HG03039 (cell line): ENCODE results near the gene PIP4K2C.
"Not testable (repeated sequence)": the region's sequence is repeated elsewhere in the genome, so short reads cannot be mapped to it uniquely, and the experiment has no call there.

Source experiments
- ATAC-seq: cut with Tn5 transposase; IDR thresholded peaks from one replicate; pipeline ENCODE4 v1.9.1; 2021; ENCODE audit warnings: mild to moderate bottlenecking, moderate library complexity; ENCODE audit not compliant: unreplicated experiment

Gene PIP4K2C

GRCh38 chr12:57558864-57559263 lies 32.1 kb upstream of the PIP4K2C start:
- ATAC-seq, result no peak

DNA sequence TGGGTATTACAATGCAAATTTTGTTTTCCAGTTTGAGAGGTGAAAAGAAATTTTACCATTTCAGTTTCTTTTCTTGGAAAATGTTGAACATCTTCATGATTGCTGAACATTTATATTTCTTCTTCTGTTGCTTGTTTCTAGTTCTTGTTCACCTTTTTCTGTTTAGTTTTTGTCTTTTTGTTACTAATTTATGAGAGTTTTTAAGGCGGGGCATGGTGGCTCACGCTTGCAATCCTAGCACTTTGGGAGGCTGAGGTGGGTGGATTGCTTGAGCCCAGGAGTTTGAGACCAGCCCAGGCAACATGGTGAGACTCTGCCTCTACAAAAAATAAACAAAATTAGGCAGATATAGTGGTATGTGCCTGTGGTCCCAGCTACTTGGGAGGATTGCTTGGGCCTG lies 30.5 kb upstream of the PIP4K2C start:
- no peak for ATAC-seq

GRCh38 chr12:57561117-57561516 lies 29.9 kb upstream of the PIP4K2C start:
- ATAC-seq, result not testable (repeated sequence)

DNA sequence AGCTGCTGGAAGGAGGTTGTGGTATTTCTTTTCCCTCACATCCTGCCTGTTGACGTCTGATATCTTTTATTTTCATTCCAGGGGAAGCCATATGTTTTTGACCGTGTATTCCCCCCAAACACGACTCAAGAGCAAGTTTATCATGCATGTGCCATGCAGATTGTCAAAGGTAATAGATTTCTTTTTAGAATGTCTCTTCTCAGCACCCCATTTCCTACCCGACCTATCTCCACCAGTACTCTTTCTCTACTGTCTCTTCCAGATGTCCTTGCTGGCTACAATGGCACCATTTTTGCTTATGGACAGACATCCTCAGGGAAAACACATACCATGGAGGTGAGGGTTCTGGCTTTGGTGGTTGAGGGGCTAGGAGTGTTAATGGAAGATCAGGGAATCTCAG lies 27.6 kb upstream of the PIP4K2C start:
- no peak for ATAC-seq

DNA sequence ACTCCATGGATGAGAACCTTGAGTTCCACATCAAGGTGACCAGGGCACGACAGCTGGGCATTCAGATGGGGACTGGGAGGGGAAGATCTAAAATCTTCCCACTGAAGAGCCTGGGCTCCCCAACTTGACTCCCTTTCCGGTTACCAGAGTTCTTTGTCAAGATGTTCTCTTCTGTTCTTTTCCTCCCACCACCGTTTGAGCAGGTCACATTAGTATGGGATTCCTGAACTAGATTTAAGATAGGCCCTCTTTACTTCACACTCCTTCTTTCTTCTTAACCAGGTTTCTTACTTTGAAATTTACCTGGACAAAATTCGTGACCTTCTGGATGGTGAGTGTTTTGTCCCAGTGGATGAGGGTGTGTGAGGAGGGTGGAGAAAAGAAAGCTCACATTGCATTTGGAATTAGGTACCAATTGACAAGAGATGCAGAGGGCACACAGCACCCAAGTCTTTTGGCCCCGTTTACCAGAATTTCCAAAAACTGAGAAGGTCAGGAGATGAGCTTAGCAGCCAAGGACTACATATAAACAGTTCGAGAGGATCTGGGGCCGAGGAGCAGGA lies 26.7 kb upstream of the PIP4K2C start:
- ATAC-seq, result no peak

- no peak for ATAC-seq
Observed at GRCh38 chr12:57568838-57569237, 22.2 kb upstream of the PIP4K2C start.

GRCh38 chr12:57569858-57570257 lies 21.1 kb upstream of the PIP4K2C start:
- ATAC-seq, result no peak

DNA sequence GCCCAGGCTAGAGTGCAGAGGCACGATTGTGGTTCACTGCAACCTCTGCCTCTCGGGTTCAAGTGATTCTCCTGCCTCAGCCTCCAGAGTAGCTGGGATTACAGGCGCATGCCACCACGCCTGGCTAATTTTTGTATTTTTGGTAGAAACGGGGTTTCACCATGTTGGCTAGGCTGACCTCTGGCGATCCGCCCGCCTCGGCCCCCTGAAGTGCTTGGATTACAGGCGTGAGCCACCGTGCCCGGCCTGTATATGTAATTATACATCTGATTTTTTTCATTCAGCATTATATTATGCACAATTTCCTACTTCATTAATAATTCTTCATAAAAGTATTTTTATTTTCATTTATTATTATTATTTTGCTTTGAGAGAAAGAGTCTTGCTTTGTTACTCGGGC lies 20.6 kb upstream of the PIP4K2C start:
- not testable (repeated sequence) for ATAC-seq

DNA sequence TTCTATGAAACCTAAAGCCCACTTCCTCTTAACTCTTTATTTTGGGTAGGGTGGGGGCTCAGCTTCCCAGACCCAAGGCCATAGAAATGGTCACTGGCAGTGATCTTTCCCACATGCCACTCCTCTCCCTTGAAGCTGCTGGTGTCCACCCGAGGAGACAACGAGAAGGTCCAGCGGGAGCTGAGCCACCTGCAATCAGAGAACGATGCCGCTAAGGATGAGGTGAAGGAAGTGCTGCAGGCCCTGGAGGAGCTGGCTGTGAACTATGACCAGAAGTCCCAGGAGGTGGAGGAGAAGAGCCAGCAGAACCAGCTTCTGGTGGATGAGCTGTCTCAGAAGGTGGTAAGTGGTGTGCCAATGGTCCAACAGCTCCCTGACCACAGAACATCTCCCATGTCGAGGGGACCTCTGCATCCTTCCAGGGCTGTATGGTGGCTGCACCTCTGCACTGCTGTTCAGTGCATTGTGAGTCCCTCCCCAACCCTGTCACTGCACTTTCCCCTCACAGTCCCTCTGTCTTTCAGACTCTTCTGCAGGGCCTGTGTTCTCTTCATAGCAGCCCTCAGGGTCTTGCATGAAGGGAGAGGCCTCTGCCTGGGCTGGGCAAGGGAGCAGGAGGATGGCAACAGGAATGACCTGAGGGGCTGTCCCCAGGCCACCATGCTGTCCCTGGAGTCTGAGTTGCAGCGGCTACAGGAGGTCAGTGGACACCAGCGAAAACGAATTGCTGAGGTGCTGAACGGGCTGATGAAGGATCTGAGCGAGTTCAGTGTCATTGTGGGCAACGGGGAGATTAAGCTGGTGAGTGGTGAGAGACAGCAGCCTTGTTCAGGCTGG lies 18.8 kb upstream of the PIP4K2C start:
- ATAC-seq, result no peak

GRCh38 chr12:57574795-57575194 lies 16.2 kb upstream of the PIP4K2C start:
- ATAC-seq, result no peak

GRCh38 chr12:57575771-57576612 lies 15.0 kb upstream of the PIP4K2C start:
- ATAC-seq, result no peak

GRCh38 chr12:57576613-57577160 lies 14.3 kb upstream of the PIP4K2C start:
- no peak for ATAC-seq

DNA sequence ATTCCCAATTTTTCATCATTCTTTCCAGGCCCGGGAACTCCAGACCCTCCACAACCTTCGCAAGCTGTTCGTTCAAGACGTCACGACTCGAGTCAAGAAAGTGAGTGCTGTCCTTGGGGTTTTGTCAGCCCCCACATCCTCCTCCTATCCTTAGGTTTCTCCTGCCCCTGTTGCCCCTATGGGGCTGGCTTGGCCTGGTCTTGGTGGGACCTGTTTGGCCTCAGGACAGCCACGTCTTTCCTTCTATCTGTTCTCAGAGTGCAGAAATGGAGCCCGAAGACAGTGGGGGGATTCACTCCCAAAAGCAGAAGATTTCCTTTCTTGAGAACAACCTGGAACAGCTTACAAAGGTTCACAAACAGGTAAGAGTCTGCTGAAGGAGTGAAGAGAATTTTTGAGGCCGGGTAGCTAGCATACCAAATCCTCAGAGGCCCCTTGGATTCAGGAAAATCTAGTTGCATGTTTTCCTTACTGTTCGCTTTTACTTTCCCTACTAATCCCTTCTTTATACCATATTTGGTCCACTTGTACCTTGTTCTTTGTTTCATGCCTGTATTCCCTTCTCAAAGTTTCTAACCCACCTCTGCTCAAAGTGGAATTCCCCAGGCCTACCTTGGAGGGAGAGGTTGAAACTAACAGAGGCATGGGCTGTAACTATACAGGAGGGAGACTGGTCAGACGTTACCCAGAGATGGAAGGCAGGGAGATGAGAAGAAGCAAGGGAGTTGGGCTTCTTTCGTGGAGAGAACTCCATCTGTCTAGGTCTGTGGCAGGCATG lies 12.8 kb upstream of the PIP4K2C start:
- no peak for ATAC-seq

GRCh38 chr12:57579011-57579410 lies 12.0 kb upstream of the PIP4K2C start:
- ATAC-seq, result no peak

DNA sequence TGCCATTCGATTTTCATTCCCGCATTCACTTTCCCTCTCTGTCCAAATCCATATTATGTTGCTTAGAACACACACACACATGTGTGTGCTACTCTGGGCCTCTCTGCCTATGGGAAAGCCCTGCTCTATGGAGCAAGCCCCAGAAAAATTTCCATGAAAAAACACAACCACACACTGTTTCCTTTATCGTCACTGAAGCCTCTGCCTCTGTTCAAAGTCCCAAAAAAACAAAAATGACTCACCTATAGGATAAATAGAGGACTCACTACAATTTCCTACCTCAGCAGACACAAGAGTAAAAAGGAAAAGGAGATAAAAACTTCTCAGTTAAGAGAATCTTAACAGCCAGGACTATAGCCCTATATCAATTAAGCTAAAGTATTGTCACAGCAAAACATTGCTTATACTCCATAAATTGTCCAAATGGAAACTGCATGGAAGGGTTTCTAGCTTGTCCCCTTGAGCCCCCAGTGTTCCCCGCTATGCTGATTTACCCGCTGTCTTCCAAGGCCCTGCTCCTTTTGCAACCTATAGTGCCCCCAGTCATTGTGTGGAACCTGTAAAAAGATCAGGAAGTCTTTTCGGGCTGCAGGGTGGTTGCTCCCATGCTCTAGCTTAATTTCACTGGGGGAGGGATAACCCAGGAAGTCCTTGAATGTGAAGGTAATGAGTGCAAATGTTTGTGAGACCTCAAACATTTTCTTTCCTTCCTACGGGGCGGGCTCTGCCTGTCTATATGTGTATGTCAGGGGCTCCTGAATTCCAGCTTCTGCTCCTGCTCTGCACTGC lies 11.1 kb upstream of the PIP4K2C start:
- ATAC-seq, result no peak

GRCh38 chr12:57580466-57580795 lies 10.6 kb upstream of the PIP4K2C start:
- ATAC-seq, result no peak

DNA sequence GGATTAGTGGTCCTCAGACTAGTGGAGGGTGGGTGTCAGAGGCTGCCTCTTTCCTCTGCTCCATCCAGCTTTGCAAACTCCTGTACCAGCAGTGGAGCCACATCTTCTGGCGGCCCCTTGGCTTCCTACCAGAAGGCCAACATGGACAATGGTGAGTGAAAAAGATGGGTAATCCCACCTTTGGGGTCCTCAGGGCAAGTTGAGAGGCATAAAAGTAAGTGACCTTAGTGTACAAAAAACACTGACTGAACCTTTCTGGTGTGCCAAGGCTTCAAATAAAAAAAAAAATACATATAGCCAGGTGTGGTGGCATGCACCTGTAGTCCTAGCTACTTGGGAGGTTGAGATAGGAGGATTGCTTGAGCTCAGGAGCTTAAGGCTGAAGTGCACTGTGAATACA lies 9.2 kb upstream of the PIP4K2C start:
- ATAC-seq, result no peak

DNA sequence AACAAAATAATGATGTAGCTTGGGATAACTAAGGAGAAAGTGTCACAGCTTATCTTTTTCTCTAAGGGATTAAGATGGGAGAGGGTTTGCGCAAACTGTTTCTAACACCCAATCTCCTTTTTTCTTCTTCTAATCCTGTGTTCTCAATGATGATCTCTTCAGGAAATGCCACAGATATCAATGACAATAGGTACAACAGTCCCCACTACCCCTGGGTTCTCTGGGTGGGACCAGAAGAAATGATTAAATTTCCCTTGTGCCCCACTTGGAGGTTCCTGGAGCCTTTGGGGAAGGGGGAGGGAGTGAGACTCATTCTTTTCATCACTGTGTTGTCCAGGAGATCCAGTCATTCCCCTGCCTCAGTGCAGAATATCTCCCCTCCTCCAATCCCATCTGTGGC lies 8.6 kb upstream of the PIP4K2C start:
- no peak for ATAC-seq

DNA sequence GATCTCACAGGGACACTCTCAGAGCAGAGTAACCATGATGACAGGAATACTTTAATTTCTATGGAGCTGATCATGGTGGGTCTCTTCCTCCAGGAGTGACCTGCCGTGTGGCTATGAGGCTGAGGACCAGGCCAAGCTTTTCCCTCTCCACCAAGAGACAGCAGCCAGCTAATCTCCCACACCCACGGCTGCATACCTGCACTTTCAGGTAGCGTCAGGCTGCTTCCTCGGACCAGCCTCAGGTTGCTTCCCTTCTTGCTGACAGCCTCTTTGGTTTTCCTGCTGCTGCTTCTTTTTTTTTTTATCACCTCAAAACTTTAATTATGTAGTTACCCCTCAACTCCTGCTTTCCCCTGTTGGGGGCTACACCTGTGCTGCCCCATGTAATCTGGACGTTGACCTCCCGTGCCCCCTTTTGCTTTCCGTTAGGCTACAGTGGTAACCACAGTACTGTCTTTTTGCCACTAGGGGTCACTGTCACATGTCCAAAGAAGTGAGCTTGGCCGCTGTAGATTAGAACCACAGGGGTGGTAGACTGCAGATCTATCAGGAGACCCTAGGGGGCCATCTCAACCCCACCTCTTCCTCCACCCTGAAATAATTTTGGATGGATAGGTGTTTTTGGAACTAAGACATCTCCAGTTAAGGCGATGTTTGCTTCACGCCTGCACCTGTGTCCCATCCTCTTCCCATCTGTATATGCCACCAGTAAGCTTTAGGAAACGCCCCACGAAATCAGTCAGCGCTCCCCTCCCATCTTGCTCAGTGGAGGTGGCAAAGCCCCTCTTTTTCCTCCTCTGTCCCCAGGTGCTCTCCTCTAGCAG lies 7.8 kb upstream of the PIP4K2C start:
- ATAC-seq, result no peak
